SK-N-MC (cell line): Measurements from ENCODE around the gene RBBP5.

Source experiments
- DNase-seq: peaks from one replicate; pipeline ENCODE4 v3.0.0-alpha.2; 2011; ENCODE audit warnings: low read depth, low spot score
- H3K27ac ChIP-seq: fragments of 200-600 bp; sonication (generic); 2 replicates; pipeline ENCODE4 v1.5.1; 2016; ENCODE audit warnings: mixed run types
- H3K36me3 ChIP-seq: fragments of 200-600 bp; sonication (generic); 2 replicates; pipeline ENCODE4 v1.6.1; 2017; ENCODE audit warnings: antibody characterized with exemption, low read length, mixed read lengths; ENCODE audit not compliant: insufficient read depth
- H3K4me3 ChIP-seq: fragments of 200-600 bp; sonication (generic); 2 replicates; pipeline ENCODE4 v1.5.1; 2016
- H3K9ac ChIP-seq: fragments of 200-600 bp; sonication (generic); 2 replicates; pipeline ENCODE4 v1.8.0; 2017; ENCODE audit warnings: mixed run types, mixed read lengths; ENCODE audit not compliant: insufficient read length
- H3K9me3 ChIP-seq: fragments of 200-600 bp; sonication (generic); 2 replicates; pipeline ENCODE4 v1.6.1; 2017; ENCODE audit warnings: low read depth, mild to moderate bottlenecking, antibody characterized with exemption, low read length, moderate library complexity, mixed read lengths
- EZH2 ChIP-seq: fragments of 200-600 bp; sonication (generic); IDR thresholded peaks from one replicate; pipeline ENCODE4 v1.6.1; 2017; ENCODE audit warnings: antibody characterized with exemption
- FOXP2 ChIP-seq: optimal IDR thresholded peaks from 2 replicates; pipeline ENCODE3; 2011; ENCODE audit warnings: mild to moderate bottlenecking, moderate library complexity; ENCODE audit not compliant: insufficient read depth; ENCODE audit errors: extremely low read length, control extremely low read depth
- POLR2AphosphoS5 ChIP-seq: IDR thresholded peaks from 2 replicates; pipeline ENCODE4 v1.6.1; 2012; ENCODE audit warnings: mild to moderate bottlenecking, low read depth, low read length, borderline replicate concordance

RBBP5 gene

DNA sequence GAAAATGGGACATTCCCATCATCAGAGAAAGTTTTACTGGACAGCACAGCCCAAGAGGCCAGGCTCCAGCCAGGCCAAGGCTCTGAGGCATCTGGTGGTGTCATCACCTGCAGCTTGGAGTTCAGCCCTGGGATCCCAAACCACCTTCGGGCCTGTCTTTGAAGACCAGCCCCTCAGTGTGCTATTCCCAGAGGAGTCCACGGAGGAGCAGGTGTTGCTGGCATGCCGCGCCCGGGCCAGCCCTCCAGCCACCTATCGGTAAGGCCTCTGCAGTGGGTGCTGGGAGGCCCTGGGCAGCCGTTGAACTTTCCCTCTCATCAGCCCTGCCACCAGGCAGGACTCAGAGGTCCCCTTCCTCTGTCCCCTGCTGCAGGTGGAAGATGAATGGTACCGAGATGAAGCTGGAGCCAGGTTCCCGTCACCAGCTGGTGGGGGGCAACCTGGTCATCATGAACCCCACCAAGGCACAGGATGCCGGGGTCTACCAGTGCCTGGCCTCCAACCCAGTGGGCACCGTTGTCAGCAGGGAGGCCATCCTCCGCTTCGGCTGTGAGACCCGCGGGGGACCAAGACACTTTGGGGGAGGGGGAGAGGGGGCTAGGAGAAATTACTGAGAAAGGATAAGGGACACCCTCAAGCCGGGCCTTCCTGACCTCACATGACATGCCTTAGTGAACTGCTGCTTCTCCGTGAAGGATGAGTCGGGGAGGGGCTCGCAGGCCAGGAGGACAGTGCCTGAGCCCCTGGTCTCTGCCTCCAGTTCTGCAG lies 63.8 kb downstream of the RBBP5 start:
- no peaks in the 10 kb centered on the region for H3K9me3 ChIP-seq
- no peak overlapping the region for H3K9ac ChIP-seq
- no peak overlapping the region for H3K4me3 ChIP-seq
- no peak overlapping the region for H3K27ac ChIP-seq
- DNase-seq = no peak
- H3K36me3 ChIP-seq = no peaks in the 10 kb centered on the region
- no peak for TF ChIP-seq FOXP2
- TF ChIP-seq POLR2AphosphoS5 = no peak
- TF ChIP-seq EZH2 = no peak

DNA sequence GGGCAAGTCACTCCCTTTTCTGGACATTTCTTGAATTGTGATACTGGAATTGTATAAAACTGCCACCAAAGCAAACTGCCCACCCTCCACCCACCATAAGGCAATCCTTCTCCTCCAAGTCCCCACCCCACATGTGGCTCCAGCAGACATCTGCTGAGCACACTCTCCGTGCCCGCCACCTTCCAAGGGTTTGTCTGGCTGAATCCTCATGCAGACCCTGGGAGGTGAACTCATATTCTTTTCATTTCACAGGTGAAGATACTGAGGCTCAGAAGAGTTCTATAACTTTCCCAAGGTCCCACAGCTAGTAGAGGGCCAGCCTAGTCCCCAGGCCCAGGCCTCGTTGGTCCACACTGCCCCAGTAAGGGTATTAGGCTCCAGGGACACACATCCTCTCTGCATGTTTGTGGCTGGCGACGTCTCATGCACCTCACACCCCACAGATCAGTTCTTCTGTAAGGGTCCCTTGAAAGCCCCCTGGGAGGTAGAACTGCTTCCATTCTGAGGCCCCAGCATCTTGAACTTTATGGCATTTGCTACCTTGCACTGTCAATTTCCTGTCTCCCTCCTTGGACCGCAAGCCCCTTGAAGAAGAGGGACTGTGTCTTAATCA lies 64.7 kb downstream of the RBBP5 start:
- TF ChIP-seq FOXP2 (no peak), EZH2 (no peak), POLR2AphosphoS5 (no peak)
- Histone ChIP-seq H3K9ac (no peak overlapping the region), H3K36me3 (no peaks in the 10 kb centered on the region), H3K4me3 (no peak overlapping the region), H3K9me3 (no peaks in the 10 kb centered on the region), H3K27ac (no peak overlapping the region)
- no peak for DNase-seq

DNA sequence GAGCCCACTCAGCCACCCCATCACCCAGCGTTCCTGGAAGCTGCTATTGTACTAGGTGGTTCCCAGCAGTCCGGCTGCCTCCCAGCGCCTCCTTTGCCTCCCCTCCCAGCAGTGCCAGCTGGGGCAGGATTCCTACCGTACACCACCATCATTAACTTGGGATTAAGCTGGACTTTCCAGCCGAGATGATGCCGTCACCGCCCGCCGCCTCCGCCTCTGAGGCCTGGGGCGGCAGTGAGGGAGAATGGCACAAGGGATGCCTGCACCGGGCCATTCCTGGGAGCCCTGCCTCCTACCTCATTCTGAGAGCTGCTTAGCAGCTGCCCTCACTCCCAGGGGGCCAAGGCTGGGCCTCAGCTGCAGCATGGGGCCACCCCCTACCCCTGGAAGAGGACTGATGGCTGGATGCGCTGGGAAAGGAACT lies 65.6 kb downstream of the RBBP5 start:
- Histone ChIP-seq H3K27ac (no peak overlapping the region), H3K9ac (no peak overlapping the region), H3K36me3 (no peaks in the 10 kb centered on the region), H3K4me3 (no peak overlapping the region), H3K9me3 (no peaks in the 10 kb centered on the region)
- TF ChIP-seq POLR2AphosphoS5 (no peak), EZH2 (no peak), FOXP2 (no peak)
- DNase-seq = no peak

DNA sequence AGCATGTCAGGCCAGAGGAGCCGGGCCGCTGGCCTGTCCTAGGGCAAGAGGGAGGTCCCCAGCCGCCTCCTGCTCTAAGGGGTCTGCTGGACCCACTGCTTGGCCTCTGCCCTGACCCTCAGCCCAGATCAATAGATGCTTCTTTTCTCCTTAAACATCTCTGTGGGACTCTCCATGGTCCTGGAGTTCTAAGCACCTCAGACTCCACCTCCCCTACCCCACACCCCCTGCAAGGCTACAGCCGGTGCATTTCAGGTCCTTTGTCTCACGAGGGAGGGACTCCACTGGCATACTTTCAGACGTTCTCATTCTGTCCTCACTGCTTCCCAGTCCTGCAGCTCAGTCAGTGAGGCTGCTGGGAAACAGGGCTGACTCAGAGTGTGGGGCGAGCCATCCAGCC lies 67.8 kb downstream of the RBBP5 start:
- H3K4me3 ChIP-seq = no peak overlapping the region
- H3K9me3 ChIP-seq = no peaks in the 10 kb centered on the region
- no peak overlapping the region for H3K27ac ChIP-seq
- DNase-seq = no peak
- TF ChIP-seq FOXP2 = no peak
- no peak for TF ChIP-seq POLR2AphosphoS5
- TF ChIP-seq EZH2 = no peak
- H3K9ac ChIP-seq = no peak overlapping the region
- H3K36me3 ChIP-seq = no peaks in the 10 kb centered on the region

DNA sequence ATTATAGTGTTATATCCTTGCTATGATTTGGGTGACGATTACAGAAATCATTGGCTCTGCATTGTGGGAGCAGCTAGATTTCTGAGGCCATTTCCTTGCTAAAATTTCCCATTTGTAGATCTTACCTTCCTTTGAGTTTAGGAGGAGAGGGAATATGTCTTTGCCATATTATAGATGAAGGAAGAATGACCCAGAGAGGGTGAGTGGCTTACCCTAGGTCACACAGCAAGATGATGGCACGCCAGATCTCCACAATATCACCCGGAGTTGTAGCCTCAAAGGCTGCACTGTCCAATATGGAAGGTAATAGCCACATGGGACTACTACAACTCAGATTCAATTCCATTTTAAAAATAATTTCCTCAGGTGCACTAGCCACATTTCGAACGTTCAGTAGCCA lies 68.5 kb downstream of the RBBP5 start:
- no peak for TF ChIP-seq EZH2
- TF ChIP-seq FOXP2 = no peak
- no peak for TF ChIP-seq POLR2AphosphoS5
- Histone ChIP-seq H3K27ac (no peak overlapping the region), H3K9me3 (no peaks in the 10 kb centered on the region), H3K4me3 (no peak overlapping the region), H3K36me3 (no peaks in the 10 kb centered on the region), H3K9ac (no peak overlapping the region)
- DNase-seq = no peak

DNA sequence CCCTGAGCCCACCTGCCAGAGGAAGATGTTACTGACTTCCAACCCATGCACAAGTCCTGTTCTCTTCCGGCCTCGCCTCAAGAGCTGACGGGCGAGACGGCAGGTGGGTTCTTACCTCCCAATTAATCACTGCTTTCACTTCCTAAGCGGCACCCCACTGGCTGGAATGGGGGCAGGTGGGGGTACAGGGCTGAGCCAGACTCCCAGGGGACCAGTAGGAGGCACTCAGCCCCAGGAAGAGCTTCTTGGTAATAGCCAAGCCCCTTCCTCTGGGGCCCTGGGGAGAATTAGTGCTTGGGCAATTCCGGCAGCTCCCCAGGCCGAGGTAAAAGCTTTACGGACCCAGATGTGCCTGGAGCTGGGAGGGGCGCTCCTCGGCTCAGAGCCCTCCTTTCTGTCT lies 69.1 kb downstream of the RBBP5 start:
- no peak overlapping the region for H3K9ac ChIP-seq
- H3K27ac ChIP-seq = no peak overlapping the region
- DNase-seq = no peak
- H3K4me3 ChIP-seq = no peak overlapping the region
- H3K36me3 ChIP-seq = no peaks in the 10 kb centered on the region
- H3K9me3 ChIP-seq = no peaks in the 10 kb centered on the region
- TF ChIP-seq POLR2AphosphoS5 = no peak
- TF ChIP-seq FOXP2 = no peak
- no peak for TF ChIP-seq EZH2

DNA sequence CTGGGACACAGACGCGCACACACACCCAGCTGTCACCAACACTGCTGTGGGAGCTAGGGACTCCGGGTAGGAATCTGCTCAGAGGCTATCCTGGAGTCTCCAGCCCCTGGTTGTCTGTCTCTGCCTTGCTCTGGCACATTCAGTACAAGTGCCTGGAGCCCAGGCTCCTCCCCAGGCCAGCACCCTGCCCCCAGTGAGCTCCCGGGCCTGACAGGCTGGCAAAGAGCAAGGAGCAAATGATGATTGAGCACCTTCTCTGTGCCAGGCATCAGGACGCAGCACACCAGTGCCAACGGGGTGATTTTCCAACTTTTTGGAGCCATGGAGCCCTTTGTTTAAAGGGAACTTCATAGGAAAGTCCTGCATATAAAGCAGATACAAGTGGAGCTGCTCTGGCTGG lies 72.3 kb downstream of the RBBP5 start:
- no peak for DNase-seq
- TF ChIP-seq FOXP2 (no peak), POLR2AphosphoS5 (no peak), EZH2 (no peak)
- H3K27ac ChIP-seq = no peak overlapping the region
- no peak overlapping the region for H3K9ac ChIP-seq
- H3K36me3 ChIP-seq = no peaks in the 10 kb centered on the region
- no peaks in the 10 kb centered on the region for H3K9me3 ChIP-seq
- H3K4me3 ChIP-seq = no peak overlapping the region

DNA sequence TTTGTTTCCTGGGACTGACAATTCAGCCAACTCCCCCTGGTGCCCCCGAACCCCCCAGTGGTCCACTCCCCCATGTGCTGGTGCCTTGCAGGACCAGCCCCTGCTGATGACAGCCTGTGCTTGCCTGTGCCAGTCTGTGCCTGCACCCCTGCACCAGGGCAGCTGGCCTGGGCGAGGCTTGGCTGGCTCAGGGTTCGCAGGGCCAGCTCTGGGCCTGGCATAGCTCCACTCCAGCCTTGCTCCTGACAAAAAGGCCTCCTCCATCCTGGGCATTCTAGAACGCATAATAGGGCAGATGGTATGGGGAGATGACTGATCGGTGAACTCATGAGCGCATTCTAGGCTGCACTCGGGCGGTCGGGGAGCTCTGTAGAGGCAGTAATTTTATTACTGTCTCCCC lies 73.4 kb downstream of the RBBP5 start:
- DNase-seq = no peak
- Histone ChIP-seq H3K4me3 (no peak overlapping the region), H3K9ac (no peak overlapping the region), H3K9me3 (no peaks in the 10 kb centered on the region), H3K27ac (no peak overlapping the region), H3K36me3 (no peaks in the 10 kb centered on the region)
- TF ChIP-seq POLR2AphosphoS5 (no peak), FOXP2 (no peak), EZH2 (no peak)
